ENCODE measurements around the gene DOCK8. TPM values are rescaled to one million over a fixed set of nuclear protein-coding genes. Genes with fewer than 3 reads are reported as not detected.
"Not testable (repeated sequence)": the region's sequence is repeated elsewhere in the genome, so short reads cannot be mapped to it uniquely, and the experiment has no call there.

Gene DOCK8
- total RNA-seq, 1 experiment from 2014 or later, result 39.1 TPM

- not testable (repeated sequence) for H3K4me3 ChIP-seq (ENCODE audit: low read length); H3K9me3 ChIP-seq (ENCODE audit: low read length); H3K27ac ChIP-seq (ENCODE audit: low read length); H3K9me2 ChIP-seq (replicated peaks; ENCODE audit: insufficient read depth, low read length); H3K4me2 ChIP-seq (ENCODE audit: low read depth, low read length, poor library complexity, severe bottlenecking); H3K36me3 ChIP-seq (ENCODE audit: insufficient read depth, low read length); DNase-seq; H2AFZ ChIP-seq (ENCODE audit: low read length); H3K9ac ChIP-seq (ENCODE audit: low read length); H3K27me3 ChIP-seq (ENCODE audit: low read length); H3K79me2 ChIP-seq (ENCODE audit: low read length); H4K20me1 ChIP-seq (ENCODE audit: insufficient read depth, low read depth, low read length); H3K4me1 ChIP-seq (ENCODE audit: low read length)
Observed at GRCh38 chr9:231625-232024, 17.0 kb downstream of the DOCK8 start.

- not testable (repeated sequence) for H3K4me2 ChIP-seq (ENCODE audit: low read depth, low read length, poor library complexity, severe bottlenecking); H4K20me1 ChIP-seq (ENCODE audit: insufficient read depth, low read depth, low read length); H3K9ac ChIP-seq (ENCODE audit: low read length); H3K27ac ChIP-seq (ENCODE audit: low read length); H3K4me3 ChIP-seq (ENCODE audit: low read length); H2AFZ ChIP-seq (ENCODE audit: low read length); H3K9me2 ChIP-seq (replicated peaks; ENCODE audit: insufficient read depth, low read length); H3K36me3 ChIP-seq (ENCODE audit: insufficient read depth, low read length); H3K79me2 ChIP-seq (ENCODE audit: low read length); H3K4me1 ChIP-seq (ENCODE audit: low read length); H3K27me3 ChIP-seq (ENCODE audit: low read length); DNase-seq; H3K9me3 ChIP-seq (ENCODE audit: low read length)
Observed at GRCh38 chr9:233708-234107, 19.0 kb downstream of the DOCK8 start.

GRCh38 chr9:237141-237857, 22.6 kb downstream of the DOCK8 start:
- no peak for DNase-seq
- Histone ChIP-seq H2AFZ (ENCODE audit: low read length) (no peak overlapping the region), H3K4me1 (ENCODE audit: low read length) (no peaks in the 10 kb centered on the region), H3K9me3 (ENCODE audit: low read length) (no peaks in the 10 kb centered on the region), H3K27ac (ENCODE audit: low read length) (no peak overlapping the region), H3K36me3 (ENCODE audit: insufficient read depth, low read length) (no peaks in the 10 kb centered on the region), H3K9ac (ENCODE audit: low read length) (no peak overlapping the region), H3K9me2 (replicated peaks; ENCODE audit: insufficient read depth, low read length) (no peaks in the 10 kb centered on the region), H3K4me3 (ENCODE audit: low read length) (no peak overlapping the region), H3K4me2 (ENCODE audit: low read depth, low read length, poor library complexity, severe bottlenecking) (no peak overlapping the region), H3K27me3 (ENCODE audit: low read length) (no peaks in the 10 kb centered on the region), H4K20me1 (ENCODE audit: insufficient read depth, low read depth, low read length) (no peaks in the 10 kb centered on the region), H3K79me2 (ENCODE audit: low read length) (no peaks in the 10 kb centered on the region)

GRCh38 chr9:237858-238345, 23.2 kb downstream of the DOCK8 start:
- H3K36me3 ChIP-seq (ENCODE audit: insufficient read depth, low read length), result no peaks in the 10 kb centered on the region
- no peaks in the 10 kb centered on the region for H3K9me3 ChIP-seq (ENCODE audit: low read length)
- H4K20me1 ChIP-seq (ENCODE audit: insufficient read depth, low read depth, low read length), result no peaks in the 10 kb centered on the region
- H3K4me3 ChIP-seq (ENCODE audit: low read length), result no peak overlapping the region
- no peak overlapping the region for H3K27ac ChIP-seq (ENCODE audit: low read length)
- H3K27me3 ChIP-seq (ENCODE audit: low read length), result no peaks in the 10 kb centered on the region
- H3K9ac ChIP-seq (ENCODE audit: low read length), result no peak overlapping the region
- DNase-seq, result no peak
- no peaks in the 10 kb centered on the region for H3K4me1 ChIP-seq (ENCODE audit: low read length)
- H3K4me2 ChIP-seq (ENCODE audit: low read depth, low read length, poor library complexity, severe bottlenecking), result no peak overlapping the region
- no peaks in the 10 kb centered on the region for H3K9me2 ChIP-seq (replicated peaks; ENCODE audit: insufficient read depth, low read length)
- no peak overlapping the region for H2AFZ ChIP-seq (ENCODE audit: low read length)
- no peaks in the 10 kb centered on the region for H3K79me2 ChIP-seq (ENCODE audit: low read length)

GRCh38 chr9:242461-243080, 27.9 kb downstream of the DOCK8 start:
- Histone ChIP-seq H3K4me1 (ENCODE audit: low read length) (no peaks in the 10 kb centered on the region), H3K9ac (ENCODE audit: low read length) (no peak overlapping the region), H3K9me2 (replicated peaks; ENCODE audit: insufficient read depth, low read length) (no peaks in the 10 kb centered on the region), H3K27me3 (ENCODE audit: low read length) (no peaks in the 10 kb centered on the region), H4K20me1 (ENCODE audit: insufficient read depth, low read depth, low read length) (no peaks in the 10 kb centered on the region), H3K79me2 (ENCODE audit: low read length) (no peaks in the 10 kb centered on the region), H2AFZ (ENCODE audit: low read length) (no peak overlapping the region), H3K27ac (ENCODE audit: low read length) (no peak overlapping the region), H3K4me3 (ENCODE audit: low read length) (no peak overlapping the region), H3K4me2 (ENCODE audit: low read depth, low read length, poor library complexity, severe bottlenecking) (no peak overlapping the region), H3K9me3 (ENCODE audit: low read length) (no peaks in the 10 kb centered on the region), H3K36me3 (ENCODE audit: insufficient read depth, low read length) (no peaks in the 10 kb centered on the region)
- no peak for DNase-seq

GRCh38 chr9:248278-248961, 33.8 kb downstream of the DOCK8 start:
- Histone ChIP-seq H3K4me2 (ENCODE audit: low read depth, low read length, poor library complexity, severe bottlenecking) (no peak overlapping the region), H3K9ac (ENCODE audit: low read length) (no peak overlapping the region), H2AFZ (ENCODE audit: low read length) (no peak overlapping the region), H3K9me3 (ENCODE audit: low read length) (no peaks in the 10 kb centered on the region), H3K9me2 (replicated peaks; ENCODE audit: insufficient read depth, low read length) (no peaks in the 10 kb centered on the region), H3K27me3 (ENCODE audit: low read length) (no peaks in the 10 kb centered on the region), H3K36me3 (ENCODE audit: insufficient read depth, low read length) (no peaks in the 10 kb centered on the region), H3K4me1 (ENCODE audit: low read length) (no peaks in the 10 kb centered on the region), H3K4me3 (ENCODE audit: low read length) (no peak overlapping the region), H3K27ac (ENCODE audit: low read length) (no peak overlapping the region), H4K20me1 (ENCODE audit: insufficient read depth, low read depth, low read length) (no peaks in the 10 kb centered on the region), H3K79me2 (ENCODE audit: low read length) (no peaks in the 10 kb centered on the region)
- no peak for DNase-seq

- no peaks in the 10 kb centered on the region for H4K20me1 ChIP-seq (ENCODE audit: insufficient read depth, low read depth, low read length)
- no peaks in the 10 kb centered on the region for H3K36me3 ChIP-seq (ENCODE audit: insufficient read depth, low read length)
- no peaks in the 10 kb centered on the region for H3K4me1 ChIP-seq (ENCODE audit: low read length)
- H3K4me2 ChIP-seq (ENCODE audit: low read depth, low read length, poor library complexity, severe bottlenecking), result no peak overlapping the region
- no peaks in the 10 kb centered on the region for H3K27me3 ChIP-seq (ENCODE audit: low read length)
- H3K79me2 ChIP-seq (ENCODE audit: low read length), result no peaks in the 10 kb centered on the region
- no peak for DNase-seq
- H3K9me3 ChIP-seq (ENCODE audit: low read length), result no peaks in the 10 kb centered on the region
- no peak overlapping the region for H3K4me3 ChIP-seq (ENCODE audit: low read length)
- no peak overlapping the region for H3K9ac ChIP-seq (ENCODE audit: low read length)
- no peaks in the 10 kb centered on the region for H3K9me2 ChIP-seq (replicated peaks; ENCODE audit: insufficient read depth, low read length)
- H2AFZ ChIP-seq (ENCODE audit: low read length), result no peak overlapping the region
- H3K27ac ChIP-seq (ENCODE audit: low read length), result no peak overlapping the region
Observed at GRCh38 chr9:249025-249424, 34.4 kb downstream of the DOCK8 start.

- Histone ChIP-seq H3K79me2 (ENCODE audit: low read length) (no peaks in the 10 kb centered on the region), H3K9me3 (ENCODE audit: low read length) (no peaks in the 10 kb centered on the region), H3K27ac (ENCODE audit: low read length) (no peak overlapping the region), H3K9ac (ENCODE audit: low read length) (no peak overlapping the region), H4K20me1 (ENCODE audit: insufficient read depth, low read depth, low read length) (no peaks in the 10 kb centered on the region), H3K4me2 (ENCODE audit: low read depth, low read length, poor library complexity, severe bottlenecking) (no peak overlapping the region), H3K27me3 (ENCODE audit: low read length) (no peaks in the 10 kb centered on the region), H3K9me2 (replicated peaks; ENCODE audit: insufficient read depth, low read length) (no peaks in the 10 kb centered on the region), H3K4me3 (ENCODE audit: low read length) (no peak overlapping the region), H3K36me3 (ENCODE audit: insufficient read depth, low read length) (no peaks in the 10 kb centered on the region), H3K4me1 (ENCODE audit: low read length) (no peaks in the 10 kb centered on the region), H2AFZ (ENCODE audit: low read length) (no peak overlapping the region)
- no peak for DNase-seq
Observed at GRCh38 chr9:250039-250438, 35.4 kb downstream of the DOCK8 start.

All from Karpas-422 (cell line).